OCI-LY3 (cell line): ENCODE data around the gene CFAP74.

Experiments used
- H2AFZ ChIP-seq: fragments of 200-600, 300-600 bp; shearing (Covaris generic); 2 replicates; pipeline ENCODE4 v1.6.0; 2014; ENCODE audit warnings: antibody characterized with exemption, low read depth, low read length
- H3K27ac ChIP-seq: fragments of 200-600, 300-600 bp; sonication (generic); 2 replicates; pipeline ENCODE4 v1.5.1; 2014; ENCODE audit warnings: mild to moderate bottlenecking, low read length, moderate library complexity, mixed read lengths
- H3K27me3 ChIP-seq: fragments of 200-600, 300-600 bp; sonication (generic); 2 replicates; pipeline ENCODE4 v1.6.1; 2014; ENCODE audit warnings: low read depth, low read length, mixed read lengths
- H3K36me3 ChIP-seq: fragments of 200-600, 300-600 bp; sonication (generic); replicated peaks from 2 replicates; pipeline ENCODE3; 2014; ENCODE audit warnings: low read depth, low read length, mixed read lengths
- H3K4me1 ChIP-seq: fragments of 300-600, 200-600 bp; sonication (generic); 2 replicates; pipeline ENCODE4 v1.6.1; 2014; ENCODE audit warnings: low read length, mixed read lengths
- H3K4me2 ChIP-seq: fragments of 200-600, 300-600 bp; sonication (generic); 2 replicates; pipeline ENCODE4 v1.6.1; 2014; ENCODE audit warnings: low read length, mixed read lengths
- H3K4me3 ChIP-seq: fragments of 300-600, 200-600 bp; sonication (generic); 2 replicates; pipeline ENCODE4 v1.5.1; 2014; ENCODE audit warnings: antibody characterized with exemption, mild to moderate bottlenecking, low read length, moderate library complexity
- H3K79me2 ChIP-seq: fragments of 300-600, 200-600 bp; shearing (Covaris generic); 2 replicates; pipeline ENCODE4 v1.6.1; 2014; ENCODE audit warnings: mild to moderate bottlenecking, low read length, mixed read lengths
- H3K9ac ChIP-seq: fragments of 300-600, 200-600 bp; shearing (Covaris generic); 2 replicates; pipeline ENCODE4 v1.6.0; 2014; ENCODE audit warnings: mild to moderate bottlenecking, low read length, moderate library complexity
- H3K9me3 ChIP-seq: fragments of 200-600, 300-600 bp; shearing (Covaris generic); 2 replicates; pipeline ENCODE4 v1.6.1; 2014; ENCODE audit warnings: low read length, mixed read lengths; ENCODE audit not compliant: insufficient read depth
- H4K20me1 ChIP-seq: fragments of 200-600, 300-600 bp; sonication (generic); 2 replicates; pipeline ENCODE4 v1.6.1; 2016; ENCODE audit warnings: low read length, mixed read lengths; ENCODE audit not compliant: insufficient read depth
- CTCF ChIP-seq: fragments of 200-600, 300-600 bp; sonication (generic); IDR thresholded peaks from 2 replicates; pipeline ENCODE4 v1.5.1; 2014; ENCODE audit warnings: antibody characterized with exemption, low read length, low read depth
- EZH2phosphoT487 ChIP-seq: fragments of 200-600 bp; shearing (Covaris generic); IDR thresholded peaks from 2 replicates; pipeline ENCODE4 v1.6.1; 2018; ENCODE audit warnings: antibody characterized with exemption, mixed run types, low read depth

Gene CFAP74

GRCh38 chr1:2028870-2029560 is 25.4 kb upstream of the CFAP74 start:
- H3K79me2 ChIP-seq: no peaks in the 10 kb centered on the region
- no peaks in the 10 kb centered on the region for H4K20me1 ChIP-seq

GRCh38 chr1:2027961-2028583 is 24.5 kb upstream of the CFAP74 start:
- H3K27me3 ChIP-seq: peaks cover 14% of the 10 kb centered on the region; the same call in 1 of the 2 replicates
- no peak overlapping the region for H3K4me3 ChIP-seq

More at GRCh38 chr1:2028870-2029560, 25.4 kb upstream of the CFAP74 start:
- Histone ChIP-seq H3K9me3 (no peaks in the 10 kb centered on the region), H2AFZ (no peak overlapping the region), H3K9ac (no peak overlapping the region), H3K27ac (no peak overlapping the region), H3K36me3 (no peaks in the 10 kb centered on the region), H3K27me3 (peaks cover 14% of the 10 kb centered on the region; the same call in 1 of the 2 replicates), H3K4me3 (no peak overlapping the region), H3K4me1 (no peaks in the 10 kb centered on the region), H3K4me2 (no peak overlapping the region)
- TF ChIP-seq CTCF: no peak
- no peak for TF ChIP-seq EZH2phosphoT487

GRCh38 chr1:2025491-2025981 is 21.9 kb upstream of the CFAP74 start:
- no peak overlapping the region for H2AFZ ChIP-seq
- no peak overlapping the region for H3K4me2 ChIP-seq
- H3K27ac ChIP-seq: no peak overlapping the region
- no peak overlapping the region for H3K9ac ChIP-seq
- H3K4me3 ChIP-seq: no peak overlapping the region
- no peaks in the 10 kb centered on the region for H3K4me1 ChIP-seq
- H3K27me3 ChIP-seq: no peaks in the 10 kb centered on the region
- H3K36me3 ChIP-seq: no peaks in the 10 kb centered on the region
- H3K9me3 ChIP-seq: no peaks in the 10 kb centered on the region
- no peaks in the 10 kb centered on the region for H3K79me2 ChIP-seq
- no peaks in the 10 kb centered on the region for H4K20me1 ChIP-seq
- TF ChIP-seq EZH2phosphoT487: no peak
- no peak for TF ChIP-seq CTCF

More at GRCh38 chr1:2027961-2028583, 24.5 kb upstream of the CFAP74 start:
- TF ChIP-seq EZH2phosphoT487 (no peak), CTCF (no peak)
- H4K20me1 ChIP-seq: no peaks in the 10 kb centered on the region
- no peaks in the 10 kb centered on the region for H3K79me2 ChIP-seq
- H3K36me3 ChIP-seq: no peaks in the 10 kb centered on the region
- no peaks in the 10 kb centered on the region for H3K9me3 ChIP-seq
- H3K9ac ChIP-seq: no peak overlapping the region
- H3K4me1 ChIP-seq: no peaks in the 10 kb centered on the region
- H2AFZ ChIP-seq: no peak overlapping the region
- H3K4me2 ChIP-seq: no peak overlapping the region
- no peak overlapping the region for H3K27ac ChIP-seq

GRCh38 chr1:2024887-2025286 is 21.3 kb upstream of the CFAP74 start:
- no peaks in the 10 kb centered on the region for H3K9me3 ChIP-seq
- no peaks in the 10 kb centered on the region for H3K79me2 ChIP-seq
- no peak overlapping the region for H3K4me3 ChIP-seq
- no peaks in the 10 kb centered on the region for H3K36me3 ChIP-seq
- no peaks in the 10 kb centered on the region for H3K4me1 ChIP-seq
- H2AFZ ChIP-seq: no peak overlapping the region
- H3K4me2 ChIP-seq: no peak overlapping the region
- TF ChIP-seq EZH2phosphoT487 (no peak), CTCF (no peak)
- no peak overlapping the region for H3K27ac ChIP-seq
- H4K20me1 ChIP-seq: no peaks in the 10 kb centered on the region
- no peak overlapping the region for H3K9ac ChIP-seq
- H3K27me3 ChIP-seq: no peaks in the 10 kb centered on the region
